HepG2 (cell line): Measurements from ENCODE around the gene MIB1. TPM values are rescaled to one million over a fixed set of nuclear protein-coding genes. Genes with fewer than 3 reads are reported as not detected.

Experiments used
- ATF2 ChIP-seq: sonication (generic); formaldehyde crosslinking; IDR thresholded peaks from 2 replicates; pipeline ENCODE4 v1.4.0; 2020; ENCODE audit warnings: missing genetic modification reagents
- HDAC2 ChIP-seq: sonication (generic); formaldehyde crosslinking; IDR thresholded peaks from 2 replicates; pipeline ENCODE4 v1.4.0; 2020; ENCODE audit warnings: missing genetic modification reagents
- HNF4G ChIP-seq, 2 experiments: sonication (generic) in 1 of 2; formaldehyde crosslinking in 1 of 2; IDR thresholded peaks; 2 replicates each; pipeline versions ENCODE4 v1.4.0 to v1.6.1; 2011 to 2020; ENCODE audit warnings: borderline replicate concordance in 2 of 2, low read depth in 2 of 2, mild to moderate bottlenecking in 2 of 2, low read length in 1 of 2, missing genetic modification reagents in 1 of 2, moderate library complexity in 1 of 2
- HOXD1 ChIP-seq: sonication (generic); formaldehyde crosslinking; IDR thresholded peaks from 2 replicates; pipeline ENCODE4 v1.5.0; 2020; ENCODE audit warnings: missing genetic modification reagents
- NKX3-1 ChIP-seq: sonication (generic); formaldehyde crosslinking; IDR thresholded peaks from 2 replicates; pipeline ENCODE4 v1.5.0; 2020; ENCODE audit warnings: missing genetic modification reagents
- NRL ChIP-seq: sonication (generic); formaldehyde crosslinking; IDR thresholded peaks from 2 replicates; pipeline ENCODE4 v1.5.0; 2020; ENCODE audit warnings: missing genetic modification reagents, mild to moderate bottlenecking, moderate library complexity, borderline replicate concordance
- SSRP1 ChIP-seq: IDR thresholded peaks from 2 replicates; pipeline ENCODE4 v1.6.1; 2016; ENCODE audit warnings: control low read depth
- ZBTB33 ChIP-seq: sonication (generic); formaldehyde crosslinking; IDR thresholded peaks from 2 replicates; pipeline ENCODE4 v1.4.0; 2020; ENCODE audit warnings: missing genetic modification reagents
- ZBTB40 ChIP-seq, 2 experiments: fragments of 450-650 bp in 1 of 2; sonication (generic) in 1 of 2; formaldehyde crosslinking in 1 of 2; IDR thresholded peaks; 2 replicates each; pipeline versions ENCODE4 v1.6.1 to v1.8.0; 2016 to 2022; ENCODE audit warnings: antibody characterized with exemption in 1 of 2, mild to moderate bottlenecking in 1 of 2, missing genetic modification reagents in 1 of 2
- ZFP90 ChIP-seq: sonication (generic); formaldehyde crosslinking; IDR thresholded peaks from 2 replicates; pipeline ENCODE4 v1.8.0; 2022; ENCODE audit warnings: missing genetic modification reagents, mild to moderate bottlenecking, inconsistent platforms, borderline replicate concordance
- ZNF224 ChIP-seq: sonication (generic); formaldehyde crosslinking; IDR thresholded peaks from 2 replicates; pipeline ENCODE4 v1.5.0; 2020; ENCODE audit warnings: mild to moderate bottlenecking, missing genetic modification reagents
- polyA plus RNA-seq, 8 experiments: library from polyadenylated mRNA; depleted of rRNA in 3 of 8; stranded (reverse) in 7 of 8; unstranded in 1 of 8; fragments of >200 nt; fragmentation: Illumina TruSeq in 4 of 8; extraction: Trizol in 4 of 8; gene quantifications; 2 replicates each; pipeline versions ENCODE4 v1.2.1 to v1.2.3, GENCODE V29; 2011 to 2016; ENCODE audit warnings: low read depth in 4 of 8, missing spikeins in 1 of 8, mixed read lengths in 1 of 8; ENCODE audit not compliant: insufficient read depth in 1 of 8
- total RNA-seq, 5 experiments: library from RNA; depleted of rRNA; stranded (reverse); fragments of >200 nt; fragmentation: Illumina TruSeq; extraction: Trizol; gene quantifications; 2 replicates each; pipeline ENCODE4 v1.2.3, GENCODE V29; 2016; ENCODE audit warnings: low read depth in 1 of 5

Gene MIB1
- total and polyA plus RNA-seq, 2 of the 13 experiments (the other 11 are each of a cell fraction or from before 2014, with no cell fraction given): 12.0 to 47.0 TPM

- TF ChIP-seq ZBTB40 (IDR thresholded peaks at IDR 0.05) (no peak), ZBTB40 (CRISPR knock-in tag; IDR thresholded peaks at IDR 0.05) (peak; percentile 53; the same call in 1 of the 2 replicates), SSRP1 (CRISPR knock-in tag) (no peak), ZNF224 (CRISPR knock-in tag) (no peak), HDAC2 (no peak), HOXD1 (0 out of 2 replicates have a peak, but pooled peaks have one; percentile 14), NKX3-1 (CRISPR knock-in tag) (peak; percentile 46; the same call in 1 of the 2 replicates), NRL (CRISPR knock-in tag) (peak; percentile 39; the same call in 1 of the 2 replicates), ATF2 (CRISPR knock-in tag) (no peak), ZFP90 (CRISPR knock-in tag) (peak; percentile 68; the same call in 1 of the 2 replicates), HNF4G (IDR thresholded peaks at IDR 0.05; ENCODE audit: borderline replicate concordance, low read depth, low read length) (0 out of 2 replicates have a peak, but pooled peaks have one; percentile 3), HNF4G (CRISPR knock-in tag; IDR thresholded peaks at IDR 0.05; ENCODE audit: borderline replicate concordance, low read depth) (peak; percentile 43; the same call in 1 of the 2 replicates), ZBTB33 (peak; percentile 79)
Measured at GRCh38 chr18:21704603-21705364, 35.8 kb upstream of the MIB1 start, which contains the start of gene ABHD3 (continued).
